ENCODE measurements around the gene AKR1C2.

GRCh38 chr10:4947039-4947634, 56.5 kb downstream of the AKR1C2 start:
- TF ChIP-seq POLR2A (IDR thresholded peaks at IDR 0.05) (no peak), EP300 (IDR thresholded peaks at IDR 0.05) (no peak)
- TF ChIP-seq, protein P1, sequence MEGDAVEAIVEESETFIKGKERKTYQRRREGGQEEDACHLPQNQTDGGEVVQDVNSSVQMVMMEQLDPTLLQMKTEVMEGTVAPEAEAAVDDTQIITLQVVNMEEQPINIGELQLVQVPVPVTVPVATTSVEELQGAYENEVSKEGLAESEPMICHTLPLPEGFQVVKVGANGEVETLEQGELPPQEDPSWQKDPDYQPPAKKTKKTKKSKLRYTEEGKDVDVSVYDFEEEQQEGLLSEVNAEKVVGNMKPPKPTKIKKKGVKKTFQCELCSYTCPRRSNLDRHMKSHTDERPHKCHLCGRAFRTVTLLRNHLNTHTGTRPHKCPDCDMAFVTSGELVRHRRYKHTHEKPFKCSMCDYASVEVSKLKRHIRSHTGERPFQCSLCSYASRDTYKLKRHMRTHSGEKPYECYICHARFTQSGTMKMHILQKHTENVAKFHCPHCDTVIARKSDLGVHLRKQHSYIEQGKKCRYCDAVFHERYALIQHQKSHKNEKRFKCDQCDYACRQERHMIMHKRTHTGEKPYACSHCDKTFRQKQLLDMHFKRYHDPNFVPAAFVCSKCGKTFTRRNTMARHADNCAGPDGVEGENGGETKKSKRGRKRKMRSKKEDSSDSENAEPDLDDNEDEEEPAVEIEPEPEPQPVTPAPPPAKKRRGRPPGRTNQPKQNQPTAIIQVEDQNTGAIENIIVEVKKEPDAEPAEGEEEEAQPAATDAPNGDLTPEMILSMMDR (IDR thresholded peaks at IDR 0.05): no peak
